MG63 (cell line): Measurements from ENCODE around the gene PTPRN2. TPM values are rescaled to one million over a fixed set of nuclear protein-coding genes. Genes with fewer than 3 reads are reported as not detected.
"Not testable (repeated sequence)": the region's sequence is repeated elsewhere in the genome, so short reads cannot be mapped to it uniquely, and the experiment has no call there.

ENCODE experiments used
- DNase-seq: peaks from one replicate; pipeline ENCODE4 v3.0.0-alpha.2; 2020
- H3K27me3 ChIP-seq: fragments of 250-450 bp; sonication (Bioruptor Pico); 2 replicates; pipeline ENCODE4 v1.5.1; 2020; ENCODE audit warnings: mild to moderate bottlenecking, moderate library complexity
- H3K36me3 ChIP-seq: fragments of 250-450 bp; sonication (Bioruptor Pico); 2 replicates; pipeline ENCODE4 v1.5.1; 2020; ENCODE audit warnings: mild to moderate bottlenecking, moderate library complexity
- H3K4me3 ChIP-seq: fragments of 250-450 bp; sonication (Bioruptor Pico); 2 replicates; pipeline ENCODE4 v1.5.1; 2020; ENCODE audit warnings: mild to moderate bottlenecking, moderate library complexity
- H3K9me3 ChIP-seq: fragments of 250-450 bp; sonication (Bioruptor Pico); 2 replicates; pipeline ENCODE4 v1.5.1; 2020; ENCODE audit warnings: mild to moderate bottlenecking, moderate library complexity
- total RNA-seq: library from RNA; depleted of rRNA; stranded (reverse); fragments of >200 nt; shearing (Covaris generic); gene quantifications from 2 replicates; pipeline ENCODE4 v1.2.3, GENCODE V29; 2014; ENCODE audit warnings: low replicate concordance

PTPRN2 gene
- total RNA-seq, 1 experiment from 2014 or later: 0.16 TPM

DNA sequence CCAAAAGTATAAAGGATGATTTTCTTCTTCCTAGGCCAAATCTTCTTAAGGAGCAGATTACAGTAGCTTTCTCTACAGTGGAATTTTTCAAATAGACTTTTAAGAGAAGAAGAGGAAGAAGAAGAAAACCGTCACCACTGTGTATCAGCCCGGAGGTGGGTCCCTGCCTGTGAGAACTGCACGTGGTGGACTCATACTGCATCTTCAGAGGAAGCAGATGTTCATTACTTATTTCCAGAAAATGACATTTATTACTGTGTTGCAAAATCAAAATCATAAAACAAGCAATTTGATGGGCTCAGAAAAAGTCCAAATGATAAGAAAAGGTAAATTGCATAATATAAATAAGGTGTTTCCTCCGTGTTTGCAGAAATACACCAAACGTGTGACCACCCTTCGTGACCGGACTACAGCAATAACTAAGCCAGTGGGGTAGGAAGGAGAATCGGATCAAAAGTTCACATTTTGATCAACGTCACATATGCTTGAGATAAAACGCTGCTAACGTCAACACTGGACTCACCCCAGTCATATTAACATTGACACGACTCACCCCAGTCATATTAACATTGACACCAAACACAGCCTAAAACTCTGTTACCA is 179.2 kb downstream of the PTPRN2 start:
- no peak overlapping the region for H3K4me3 ChIP-seq
- H3K36me3 ChIP-seq: no peaks in the 10 kb centered on the region
- no peak for DNase-seq
- no peaks in the 10 kb centered on the region for H3K27me3 ChIP-seq
- no peaks in the 10 kb centered on the region for H3K9me3 ChIP-seq

DNA sequence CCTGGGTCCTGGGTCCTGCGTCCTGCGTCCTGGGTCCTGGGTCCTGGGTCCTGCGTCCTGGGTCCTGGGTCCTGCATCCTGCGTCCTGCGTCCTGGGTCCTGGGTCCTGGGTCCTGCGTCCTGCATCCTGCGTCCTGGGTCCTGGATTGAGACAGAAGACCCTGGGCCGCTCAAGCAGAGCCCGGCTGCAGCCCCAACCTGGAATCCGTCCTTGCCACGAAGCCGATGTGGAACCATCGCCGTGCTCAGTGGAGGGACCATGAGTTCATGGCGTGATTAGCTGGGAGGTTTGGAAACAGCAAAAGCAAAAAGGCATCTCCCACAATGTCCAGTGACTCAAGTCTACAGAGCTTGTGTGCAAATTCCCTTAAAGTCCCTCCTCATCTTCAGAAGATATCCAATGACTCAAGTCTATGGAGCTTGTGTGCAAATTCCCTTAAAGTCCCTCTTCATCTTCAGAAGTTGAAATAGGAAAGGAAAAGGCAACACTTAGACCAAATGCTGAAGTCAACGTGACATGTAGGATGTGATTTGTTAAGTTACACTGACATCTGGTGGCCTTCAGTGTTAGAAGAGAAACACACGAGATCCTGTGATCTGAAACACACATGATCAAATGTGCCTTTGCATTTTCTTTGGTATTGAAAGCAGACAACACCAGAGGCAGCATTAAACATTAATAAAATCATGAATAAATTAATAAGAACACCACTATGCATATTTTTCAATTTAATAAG is 179.9 kb downstream of the PTPRN2 start:
- no peak for DNase-seq

DNA sequence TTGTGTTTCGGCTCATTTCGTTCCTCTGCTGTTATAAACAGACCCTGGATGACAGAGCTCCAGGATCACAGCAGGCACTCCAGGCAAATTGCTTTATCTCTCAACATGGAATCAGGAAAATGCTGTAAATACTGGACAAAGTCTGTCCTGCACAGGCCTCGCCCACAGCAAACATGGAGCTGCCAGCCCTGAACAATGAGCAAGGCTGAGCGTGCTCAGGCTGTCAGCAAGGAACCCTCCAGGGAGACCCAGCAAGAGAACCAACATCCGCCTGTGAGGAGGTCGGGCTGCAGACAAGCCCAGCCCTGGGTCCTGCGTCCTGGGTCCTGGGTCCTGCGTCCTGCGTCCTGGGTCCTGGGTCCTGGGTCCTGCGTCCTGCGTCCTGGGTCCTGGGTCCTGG is 180.8 kb downstream of the PTPRN2 start:
- H3K4me3 ChIP-seq: no peak overlapping the region
- H3K27me3 ChIP-seq: no peaks in the 10 kb centered on the region
- H3K36me3 ChIP-seq: no peaks in the 10 kb centered on the region
- no peaks in the 10 kb centered on the region for H3K9me3 ChIP-seq
- no peak for DNase-seq

More for the DNA sequence above, 179.9 kb downstream of the PTPRN2 start:
- no peaks in the 10 kb centered on the region for H3K9me3 ChIP-seq
- H3K4me3 ChIP-seq: no peak overlapping the region
- no peaks in the 10 kb centered on the region for H3K27me3 ChIP-seq
- no peaks in the 10 kb centered on the region for H3K36me3 ChIP-seq

DNA sequence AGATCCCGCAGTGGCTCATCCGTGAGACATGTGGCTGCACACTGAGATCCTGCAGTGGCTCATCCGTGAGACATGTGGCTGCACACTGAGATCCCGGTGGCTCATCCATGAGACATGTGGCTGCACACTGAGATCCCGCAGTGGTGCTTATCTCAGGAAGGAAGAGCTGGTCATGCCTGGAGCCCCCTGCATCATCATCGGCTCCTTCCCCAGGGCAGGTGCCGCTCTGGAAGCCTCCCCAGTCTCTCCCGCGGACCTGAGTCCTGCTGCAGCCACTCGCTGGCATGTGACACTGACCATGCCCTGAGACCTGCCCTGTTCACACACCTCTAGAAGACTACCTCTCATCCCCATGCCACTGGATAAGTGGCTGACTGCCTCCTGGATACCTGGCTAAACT is 181.3 kb downstream of the PTPRN2 start:
- Histone ChIP-seq H3K36me3 (no peaks in the 10 kb centered on the region), H3K4me3 (no peak overlapping the region), H3K9me3 (no peaks in the 10 kb centered on the region), H3K27me3 (no peaks in the 10 kb centered on the region)
- no peak for DNase-seq

DNA sequence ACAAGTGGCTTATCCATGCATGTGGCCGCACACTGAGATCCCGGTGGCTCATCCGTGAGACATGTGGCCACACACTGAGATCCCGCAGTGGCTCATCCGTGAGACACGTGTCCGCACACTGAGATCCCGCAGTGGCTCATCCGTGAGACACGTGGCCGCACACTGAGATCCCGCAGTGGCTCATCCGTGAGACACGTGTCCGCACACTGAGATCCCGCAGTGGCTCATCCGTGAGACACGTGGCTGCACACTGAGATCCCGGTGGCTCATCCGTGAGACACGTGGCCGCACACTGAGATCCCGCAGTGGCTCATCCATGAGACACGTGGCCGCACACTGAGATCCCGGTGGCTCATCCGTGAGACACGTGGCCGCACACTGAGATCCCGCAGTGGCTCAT is 181.9 kb downstream of the PTPRN2 start:
- not testable (repeated sequence) for DNase-seq, H3K36me3 ChIP-seq, H3K27me3 ChIP-seq, H3K4me3 ChIP-seq, H3K9me3 ChIP-seq

DNA sequence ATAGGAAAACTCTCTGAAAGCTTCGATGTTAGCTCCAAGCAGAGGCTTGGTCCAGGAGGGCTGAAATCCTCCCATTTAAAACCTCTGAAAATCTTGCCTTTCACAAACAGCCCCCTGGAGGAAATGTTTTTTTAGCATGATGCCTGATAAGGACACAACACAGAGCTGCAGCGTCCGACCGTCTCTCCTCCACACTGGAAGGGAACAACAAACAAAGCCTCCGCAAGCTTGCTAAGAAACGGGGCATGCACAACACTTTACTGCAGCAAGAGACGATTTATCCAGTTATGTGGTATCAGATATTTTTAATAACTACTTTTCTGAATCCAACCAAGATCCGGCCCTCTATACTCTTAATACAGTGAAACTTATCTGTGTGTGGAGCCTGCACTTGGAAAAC is 182.3 kb downstream of the PTPRN2 start:
- Histone ChIP-seq H3K9me3 (no peaks in the 10 kb centered on the region), H3K27me3 (no peaks in the 10 kb centered on the region), H3K36me3 (no peaks in the 10 kb centered on the region), H3K4me3 (no peak overlapping the region)
- DNase-seq: no peak

DNA sequence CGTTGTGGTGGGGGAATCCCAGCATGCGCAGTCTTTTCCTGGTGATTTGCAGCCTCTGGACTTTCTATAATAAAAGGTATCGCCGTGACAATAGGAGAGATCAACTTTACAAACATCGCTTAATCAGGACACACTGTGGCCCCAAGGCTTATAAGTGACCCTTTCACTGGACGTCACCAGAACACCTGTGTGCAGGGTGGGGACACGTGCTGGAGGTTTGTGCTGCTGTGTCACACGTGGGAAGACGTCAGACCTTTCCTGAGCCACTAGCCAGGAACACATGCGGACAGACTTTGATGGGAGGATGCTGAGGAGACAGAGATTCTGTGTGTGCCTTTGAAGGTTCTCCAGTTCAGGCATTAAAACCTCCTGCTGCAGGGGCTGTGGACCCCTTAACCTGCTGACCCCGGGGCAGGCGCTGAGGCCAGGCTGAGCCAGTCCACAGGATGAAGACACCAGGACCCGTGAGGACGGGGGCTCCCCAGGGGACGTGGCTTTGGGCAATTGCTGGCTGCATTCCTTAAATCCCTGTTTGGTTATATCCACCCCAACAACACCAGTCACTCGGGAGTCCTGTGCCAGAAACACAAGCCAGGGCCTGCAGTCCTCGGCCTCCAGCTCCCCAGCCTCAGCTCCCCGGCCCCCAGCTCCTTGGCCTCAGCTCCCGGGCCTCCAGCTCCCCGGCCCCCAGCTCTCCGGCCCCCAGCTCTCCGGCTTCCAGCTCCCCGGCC is 183.4 kb downstream of the PTPRN2 start:
- no peak overlapping the region for H3K4me3 ChIP-seq
- H3K9me3 ChIP-seq: no peaks in the 10 kb centered on the region
- no peaks in the 10 kb centered on the region for H3K27me3 ChIP-seq
- H3K36me3 ChIP-seq: no peaks in the 10 kb centered on the region
- DNase-seq: no peak

DNA sequence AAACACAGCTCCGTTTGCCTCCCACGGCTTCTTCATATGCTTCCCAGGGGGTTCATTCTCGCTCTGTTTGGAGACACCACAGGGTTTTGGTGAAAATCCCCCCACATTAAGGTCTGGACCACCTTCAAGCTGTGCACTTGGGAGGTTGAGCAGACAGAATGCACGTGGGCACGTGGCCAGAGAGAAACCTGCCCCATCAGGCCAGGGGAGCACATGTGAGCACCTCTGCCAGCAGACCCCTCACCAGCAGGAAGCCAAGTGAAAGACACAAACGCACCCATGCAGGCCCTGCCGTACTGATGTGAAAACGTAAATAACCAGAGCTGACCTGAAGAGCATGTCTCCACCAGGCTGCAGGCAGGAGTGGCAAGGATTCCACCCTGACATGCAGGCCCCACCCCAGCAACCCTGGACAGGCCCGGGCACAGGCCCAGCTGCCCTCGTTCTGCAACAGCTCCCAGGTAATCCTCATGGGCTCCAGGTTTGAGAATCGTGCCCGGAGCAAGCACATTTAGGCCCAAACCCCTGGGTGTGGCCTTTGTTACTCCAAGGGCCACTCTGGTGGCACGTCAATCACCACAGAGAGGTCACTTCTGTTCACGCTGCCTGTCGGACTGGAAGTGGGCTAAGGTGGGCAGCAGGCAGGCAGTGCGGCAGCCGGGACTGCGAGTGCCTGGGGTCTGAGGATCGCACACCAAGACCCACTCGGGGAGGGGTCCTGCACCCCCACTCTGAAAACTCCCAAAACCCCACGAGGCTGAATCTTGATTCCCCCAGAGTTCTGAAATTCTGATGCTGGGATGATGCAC is 184.4 kb downstream of the PTPRN2 start:
- Histone ChIP-seq H3K36me3 (no peaks in the 10 kb centered on the region), H3K27me3 (no peaks in the 10 kb centered on the region), H3K4me3 (no peak overlapping the region), H3K9me3 (no peaks in the 10 kb centered on the region)
- no peak for DNase-seq

DNA sequence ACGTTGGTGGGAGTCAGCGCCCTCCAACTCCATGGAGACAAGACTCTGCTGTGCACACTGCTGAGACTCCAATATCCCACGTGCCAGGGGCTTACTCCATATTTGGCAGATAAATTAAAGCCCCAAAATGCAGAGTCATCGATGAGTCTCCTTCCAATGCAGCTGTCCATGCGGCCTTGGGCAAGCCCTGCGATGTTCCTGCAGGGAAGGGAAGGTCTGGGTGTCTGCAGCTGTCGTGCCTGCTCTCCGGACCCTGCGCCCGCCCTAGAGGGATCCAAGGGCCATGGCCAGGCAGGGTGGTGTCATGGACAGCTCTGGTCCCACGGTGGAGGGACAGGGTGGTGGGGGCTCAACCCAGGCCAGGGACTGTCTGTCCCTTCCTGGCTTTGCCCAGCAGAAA is 185.2 kb downstream of the PTPRN2 start:
- H3K9me3 ChIP-seq: no peaks in the 10 kb centered on the region
- H3K36me3 ChIP-seq: no peaks in the 10 kb centered on the region

DNA sequence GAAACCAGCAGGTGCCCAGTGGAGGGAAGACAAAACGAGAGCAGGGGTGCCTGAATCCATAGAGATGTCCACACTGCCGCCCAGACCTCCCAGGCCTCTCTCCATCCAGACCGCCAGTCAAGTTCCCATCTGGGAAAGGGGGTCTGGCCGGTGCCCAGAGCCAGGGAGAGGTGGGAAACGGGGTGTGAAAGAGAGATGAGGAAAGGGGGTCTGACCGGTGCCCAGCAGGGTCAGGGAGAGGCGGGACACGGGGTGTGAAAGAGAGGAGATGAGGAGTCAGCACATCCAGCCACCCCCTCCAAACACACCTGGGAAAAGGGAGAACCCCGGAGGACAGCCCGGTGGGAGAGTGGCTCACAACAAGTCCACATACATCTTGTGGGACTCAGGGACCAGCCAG is 185.8 kb downstream of the PTPRN2 start:
- Histone ChIP-seq H3K27me3 (no peaks in the 10 kb centered on the region), H3K9me3 (no peaks in the 10 kb centered on the region), H3K36me3 (no peaks in the 10 kb centered on the region), H3K4me3 (no peak overlapping the region)
- no peak for DNase-seq

More for the DNA sequence above, 185.2 kb downstream of the PTPRN2 start:
- no peaks in the 10 kb centered on the region for H3K27me3 ChIP-seq
- DNase-seq: no peak
- no peak overlapping the region for H3K4me3 ChIP-seq

DNA sequence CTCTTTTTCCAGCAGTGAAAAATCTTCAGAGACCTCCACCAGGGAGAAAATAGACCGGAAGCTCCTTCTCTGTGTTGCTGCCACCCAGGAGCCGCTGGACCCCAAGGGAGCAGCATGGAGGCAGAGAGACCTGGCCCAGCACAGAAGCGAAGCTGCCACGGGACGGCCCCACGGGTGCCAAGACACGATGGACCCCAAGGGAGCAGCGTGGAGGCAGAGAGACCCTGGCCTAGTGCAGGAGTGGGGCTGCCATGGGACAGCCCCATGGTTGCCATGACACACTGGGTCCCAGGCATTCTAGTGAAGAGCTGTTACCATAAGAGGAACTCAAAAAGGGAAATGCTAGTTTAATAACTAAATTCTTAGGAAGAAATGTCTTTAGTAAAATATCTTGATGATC is 186.3 kb downstream of the PTPRN2 start:
- no peaks in the 10 kb centered on the region for H3K27me3 ChIP-seq
- H3K4me3 ChIP-seq: no peak overlapping the region
- no peaks in the 10 kb centered on the region for H3K36me3 ChIP-seq
- DNase-seq: no peak
- no peaks in the 10 kb centered on the region for H3K9me3 ChIP-seq

DNA sequence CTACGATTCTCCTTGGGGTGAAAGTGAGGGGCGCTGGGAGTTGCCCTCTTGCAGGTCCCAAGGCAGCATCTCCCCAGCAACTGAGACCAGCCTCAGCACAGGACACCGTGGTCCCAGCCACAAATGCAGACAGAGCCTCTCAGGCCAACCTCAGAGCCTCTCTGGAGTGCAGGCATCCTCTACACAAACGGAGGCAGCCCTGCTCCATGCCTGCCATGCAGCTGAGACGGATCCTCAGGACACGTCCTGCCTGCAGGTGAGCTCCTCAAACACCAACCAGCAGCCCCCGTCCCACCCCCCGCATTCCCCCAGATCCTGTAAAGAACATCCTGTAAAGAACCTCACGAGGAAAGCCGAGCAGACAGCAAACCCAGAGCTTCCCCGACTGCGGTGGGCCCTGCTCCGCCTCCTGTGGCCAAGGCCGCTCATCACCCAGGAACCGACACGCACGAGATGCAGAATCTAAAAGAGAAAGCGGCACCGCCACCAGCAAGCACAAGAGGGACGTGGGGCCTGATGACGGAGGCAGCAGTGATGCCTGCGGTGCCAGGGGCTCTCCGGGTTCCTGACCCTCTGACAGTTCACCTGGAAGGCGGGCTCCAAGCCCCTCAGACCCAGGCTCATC is 186.9 kb downstream of the PTPRN2 start:
- Histone ChIP-seq H3K36me3 (no peaks in the 10 kb centered on the region), H3K9me3 (no peaks in the 10 kb centered on the region), H3K4me3 (no peak overlapping the region), H3K27me3 (no peaks in the 10 kb centered on the region)
- no peak for DNase-seq

DNA sequence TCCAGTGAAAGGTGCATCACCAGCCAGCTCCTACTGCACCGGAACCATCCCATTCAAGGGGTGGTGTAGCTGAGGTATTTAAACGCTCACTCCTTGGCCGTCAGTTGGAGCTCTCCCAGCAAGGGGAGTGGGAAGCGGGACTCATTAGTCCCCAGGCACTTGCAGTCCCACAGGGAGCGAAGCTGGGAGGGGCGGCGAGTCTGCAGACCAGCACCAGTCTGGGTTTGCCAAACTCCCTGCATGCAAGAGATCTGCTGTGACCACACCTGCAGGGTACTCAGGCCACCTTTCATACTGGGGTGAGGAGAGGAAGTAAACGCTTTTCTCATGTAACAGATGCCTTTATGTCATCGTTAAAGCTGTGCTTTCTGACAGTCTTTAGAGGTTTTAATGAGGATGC is 187.9 kb downstream of the PTPRN2 start:
- H3K4me3 ChIP-seq: no peak overlapping the region
- H3K36me3 ChIP-seq: no peaks in the 10 kb centered on the region
- H3K9me3 ChIP-seq: no peaks in the 10 kb centered on the region
- H3K27me3 ChIP-seq: no peaks in the 10 kb centered on the region
- no peak for DNase-seq

DNA sequence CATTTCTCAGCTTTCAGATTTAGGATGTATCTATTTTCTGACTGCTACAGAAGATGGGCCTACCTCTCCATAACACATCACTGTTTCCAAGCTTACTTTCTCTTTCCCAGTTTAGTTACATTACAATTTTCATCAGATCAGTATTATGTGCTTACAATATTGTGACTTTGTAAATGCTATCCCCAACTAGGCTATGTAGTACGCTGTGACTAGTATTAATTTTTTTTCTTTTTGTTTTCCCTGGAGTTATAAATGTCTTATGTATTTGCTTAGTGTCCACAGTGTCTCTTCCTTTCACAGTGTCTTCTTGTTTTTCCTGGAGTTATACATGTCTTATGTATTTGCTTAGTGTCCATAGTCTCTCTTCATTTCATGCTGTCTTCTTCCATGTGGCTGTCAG is 188.9 kb downstream of the PTPRN2 start:
- Histone ChIP-seq H3K36me3 (no peaks in the 10 kb centered on the region), H3K9me3 (no peaks in the 10 kb centered on the region), H3K4me3 (no peak overlapping the region), H3K27me3 (no peaks in the 10 kb centered on the region)
- no peak for DNase-seq

DNA sequence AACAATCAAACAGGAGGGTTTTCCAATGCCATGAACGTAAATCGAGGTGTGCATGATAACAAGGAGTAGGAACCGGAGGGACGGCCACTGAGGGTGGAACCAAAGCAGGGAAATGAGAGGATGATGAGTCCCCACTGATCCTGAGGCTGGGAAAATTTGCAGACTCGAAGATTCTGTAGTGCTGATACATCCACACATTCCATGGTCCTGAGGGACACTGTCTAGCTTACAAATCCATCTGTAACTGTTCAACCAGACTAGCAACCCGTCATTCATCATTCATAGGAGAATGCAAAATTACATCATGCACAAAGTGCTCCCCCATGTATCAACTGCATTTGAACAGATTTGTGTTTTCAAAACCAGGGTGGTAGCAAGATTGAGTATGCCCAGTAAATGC is 189.7 kb downstream of the PTPRN2 start:
- Histone ChIP-seq H3K9me3 (no peaks in the 10 kb centered on the region), H3K36me3 (no peaks in the 10 kb centered on the region), H3K4me3 (no peak overlapping the region), H3K27me3 (no peaks in the 10 kb centered on the region)
- DNase-seq: no peak

DNA sequence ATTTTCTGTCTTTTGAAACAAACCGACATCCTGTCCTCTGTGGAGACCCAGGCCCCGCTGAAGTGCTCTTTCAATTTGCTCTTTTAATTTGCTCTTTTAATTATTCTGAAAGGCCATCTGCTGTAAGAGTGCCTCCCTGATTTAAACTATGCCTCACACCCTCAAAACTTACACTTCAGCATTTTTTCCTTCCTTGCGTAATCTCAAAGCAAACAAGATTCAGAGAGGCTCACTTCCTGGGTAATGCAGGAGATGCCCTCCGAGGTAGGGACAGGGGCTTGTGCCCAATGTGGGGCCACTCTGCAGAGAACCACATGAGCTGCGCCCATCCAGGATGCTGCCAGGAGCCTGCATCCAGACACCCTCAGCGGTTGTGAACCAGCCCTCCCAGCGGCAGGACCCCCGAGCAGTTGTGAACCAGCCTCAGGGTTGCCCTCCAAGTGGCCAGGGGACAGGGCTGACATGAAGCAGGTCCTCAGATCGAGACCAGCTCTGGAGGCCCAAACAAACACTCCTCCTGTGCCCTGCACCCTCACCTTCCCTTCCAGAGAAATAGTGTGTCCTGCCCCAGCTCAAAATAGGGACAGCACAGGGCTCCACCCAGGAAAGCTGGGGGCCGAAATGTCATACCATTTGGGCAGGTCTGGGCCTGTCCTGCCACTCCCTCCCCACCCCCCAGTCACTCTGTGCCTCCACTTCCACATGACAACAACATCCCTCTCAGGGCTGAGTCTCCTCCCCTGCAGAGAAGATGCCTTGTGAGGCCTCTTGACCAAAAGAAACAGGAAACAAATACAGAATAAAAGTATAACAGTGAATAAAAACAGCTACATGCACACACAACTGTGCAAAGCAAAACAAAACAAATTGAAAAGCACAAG is 190.4 kb downstream of the PTPRN2 start:
- Histone ChIP-seq H3K4me3 (no peak overlapping the region), H3K36me3 (no peaks in the 10 kb centered on the region), H3K27me3 (no peaks in the 10 kb centered on the region), H3K9me3 (no peaks in the 10 kb centered on the region)
- DNase-seq: no peak
